HG03039 (cell line): ENCODE results near the gene CDK10.
"Not testable (repeated sequence)": the region's sequence is repeated elsewhere in the genome, so short reads cannot be mapped to it uniquely, and the experiment has no call there.

Experiments used
- ATAC-seq: cut with Tn5 transposase; IDR thresholded peaks from one replicate; pipeline ENCODE4 v1.9.1; 2021; ENCODE audit warnings: mild to moderate bottlenecking, moderate library complexity; ENCODE audit not compliant: unreplicated experiment

CDK10 gene

GRCh38 chr16:89695086-89695874 lies 8.8 kb downstream of the CDK10 start:
- ATAC-seq = no peak

DNA sequence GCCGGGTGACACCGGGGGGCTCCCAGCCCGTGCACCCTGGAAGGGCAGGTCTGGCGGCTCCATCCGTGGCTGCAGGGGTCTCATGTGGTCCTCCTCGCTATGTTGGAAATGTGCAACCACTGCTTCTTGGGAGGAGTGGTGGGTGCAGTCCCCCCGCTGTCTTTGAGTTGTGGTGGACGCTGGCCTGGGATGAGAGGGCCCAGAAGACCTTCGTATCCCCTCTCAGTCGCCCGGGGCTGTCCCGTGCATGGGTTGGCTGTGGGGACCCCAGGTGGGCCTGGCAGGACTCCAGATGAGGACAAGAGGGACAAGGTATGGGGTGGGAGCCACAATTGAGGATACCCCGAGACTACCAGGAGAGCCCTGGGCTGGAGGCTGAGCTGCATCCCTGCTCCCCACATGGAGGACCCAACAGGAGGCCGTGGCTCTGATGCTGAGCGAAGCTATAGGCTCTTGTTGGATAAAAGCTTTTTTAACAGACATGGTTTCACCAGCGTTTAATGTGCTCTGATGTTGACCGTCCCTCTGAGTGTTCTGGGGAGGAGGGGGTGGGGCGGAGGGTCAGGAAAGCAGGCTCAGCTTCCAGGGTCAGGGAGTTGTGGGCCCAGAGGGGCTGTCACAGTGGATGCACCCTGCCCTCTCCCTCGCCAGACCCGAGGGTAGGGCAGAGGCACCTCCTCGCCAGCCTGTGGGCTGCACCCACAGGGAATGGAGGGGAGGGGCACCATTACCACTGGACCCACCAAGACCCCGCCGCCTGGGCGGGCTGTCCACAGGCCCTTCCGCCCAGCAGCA lies 9.6 kb downstream of the CDK10 start:
- no peak for ATAC-seq

DNA sequence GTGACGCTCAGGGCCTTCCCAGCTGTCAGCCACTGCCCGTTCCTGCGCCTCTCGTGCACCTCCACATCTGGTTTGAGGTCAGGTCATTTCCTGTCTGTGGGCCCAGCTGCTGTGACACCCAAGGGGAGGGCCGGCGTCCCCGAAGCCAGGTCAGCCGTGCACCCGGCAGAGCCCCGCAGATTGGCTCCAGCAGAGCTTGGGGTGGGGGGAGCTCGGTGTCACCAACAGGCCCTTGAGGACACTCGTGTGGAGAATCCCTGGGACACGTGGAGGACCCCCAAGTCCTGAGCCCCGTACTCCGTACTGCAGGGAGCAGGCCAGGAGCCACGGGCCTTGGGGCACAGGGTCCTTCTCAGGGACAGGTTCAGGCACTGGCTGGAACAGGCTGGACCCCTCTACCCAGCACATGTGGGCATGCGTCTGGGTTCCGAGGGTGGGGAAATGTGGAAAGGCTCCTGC lies 10.2 kb downstream of the CDK10 start:
- ATAC-seq = no peak

DNA sequence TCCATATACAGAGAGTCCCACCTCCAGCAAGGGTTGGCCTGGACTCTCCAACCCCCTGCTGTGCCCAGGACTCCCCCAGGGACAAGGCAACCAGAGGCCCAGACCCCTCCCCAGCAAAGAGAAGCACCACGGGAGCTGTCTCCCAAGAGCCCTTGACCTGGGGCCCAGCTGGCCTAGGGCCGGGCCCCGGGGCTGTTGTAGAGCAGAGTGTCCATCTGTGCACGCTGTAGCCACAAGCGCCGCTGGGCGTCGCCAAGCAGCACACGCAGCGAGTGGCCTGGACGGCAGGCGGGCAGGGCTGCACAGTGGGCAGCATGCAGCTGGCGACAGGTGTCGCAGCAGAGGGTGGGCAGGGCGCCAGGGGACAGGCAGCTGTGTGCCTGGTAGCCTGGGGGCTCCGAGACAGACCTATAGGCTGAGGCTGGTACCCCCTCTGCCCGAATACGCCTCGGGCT lies 10.7 kb downstream of the CDK10 start:
- no peak for ATAC-seq

DNA sequence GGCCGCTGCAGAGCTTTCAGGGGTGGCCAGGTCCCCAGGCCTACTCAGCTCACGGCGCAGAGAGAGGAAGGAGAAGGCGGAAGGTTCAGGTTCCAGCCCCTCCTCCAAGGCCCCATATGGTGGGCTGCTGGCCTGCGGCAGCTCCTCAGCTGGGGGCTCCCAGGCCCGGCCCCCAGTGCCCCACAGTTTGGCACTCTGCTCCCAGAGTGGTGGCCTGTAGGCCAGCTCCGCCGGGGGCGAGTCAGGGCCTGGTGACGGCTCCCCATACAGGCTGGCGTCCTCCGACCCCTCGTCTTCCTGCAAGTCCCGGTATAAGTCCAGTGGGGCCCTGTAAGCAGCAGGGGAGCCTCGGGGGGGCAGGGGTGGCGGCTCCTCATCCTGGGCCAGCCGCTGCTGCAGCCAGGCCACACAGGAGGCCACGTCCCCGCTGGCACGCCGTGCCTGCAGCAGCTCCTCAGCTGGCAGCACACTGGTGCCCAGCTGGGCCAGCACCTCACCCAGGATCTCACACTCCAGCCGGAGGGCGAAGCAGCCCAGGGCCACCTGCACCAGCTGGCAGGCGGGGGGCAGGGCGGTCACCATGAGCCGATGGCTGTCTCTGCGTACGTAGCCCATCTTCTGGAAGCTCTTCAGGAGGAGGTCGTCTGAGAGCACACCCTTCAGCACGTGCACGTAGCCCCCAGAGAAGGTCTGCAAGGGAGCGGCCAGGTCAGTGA lies 11.3 kb downstream of the CDK10 start:
- no peak for ATAC-seq

- not testable (repeated sequence) for ATAC-seq
These were observed 12.2 kb downstream of the CDK10 start for GRCh38 chr16:89698717-89699116.

DNA sequence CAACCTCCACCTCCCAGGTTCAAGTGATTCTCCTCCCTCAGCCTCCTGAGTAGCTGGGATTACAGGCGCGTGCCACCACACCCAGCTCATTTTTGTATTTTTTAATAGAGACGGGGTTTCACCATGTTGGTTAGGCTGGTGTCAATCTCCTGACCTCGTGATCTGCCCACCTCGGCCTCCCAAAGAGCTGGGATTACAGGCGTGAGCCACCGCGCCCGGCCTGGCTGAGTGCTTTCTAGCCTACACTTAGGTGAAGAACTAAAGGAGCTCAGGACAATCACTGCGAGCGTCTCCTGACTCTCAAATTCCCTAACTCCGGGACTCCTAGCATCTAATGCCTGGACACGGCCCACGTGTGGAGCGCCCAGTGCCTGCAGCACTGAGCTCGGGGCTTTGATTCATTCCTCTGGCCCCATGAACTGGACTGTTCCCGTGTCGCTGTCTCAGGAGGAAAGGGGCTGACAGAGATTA lies 13.2 kb downstream of the CDK10 start:
- ATAC-seq = not testable (repeated sequence)

DNA sequence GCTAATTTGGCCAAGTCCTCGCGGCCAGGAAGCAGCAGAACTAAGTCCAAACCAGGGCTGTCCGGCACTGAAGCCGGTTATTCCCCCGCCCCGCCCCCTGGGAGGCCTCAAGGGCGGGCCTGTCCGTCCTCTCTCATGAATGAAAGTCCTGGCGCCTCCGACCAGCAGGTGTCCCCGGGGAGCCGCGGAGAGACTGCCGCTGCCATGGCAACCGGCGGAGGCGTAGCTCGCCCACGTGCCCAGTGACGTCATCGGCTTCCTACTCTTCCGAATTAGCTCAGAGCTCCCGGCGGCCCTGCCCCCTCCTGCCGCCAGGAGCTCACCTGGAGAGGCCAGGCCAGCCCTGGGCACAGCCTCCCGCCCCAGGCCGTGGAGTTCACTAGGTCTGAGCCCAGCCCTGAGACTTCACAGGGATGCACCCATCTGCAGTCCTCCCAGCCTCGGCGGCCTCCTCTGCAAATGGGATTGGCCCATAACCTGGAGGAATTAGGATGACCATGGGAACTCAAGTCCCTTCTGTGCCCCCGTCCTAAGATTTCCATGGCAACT lies 13.7 kb downstream of the CDK10 start:
- ATAC-seq = peak; percentile 37

- no peak for ATAC-seq
These were observed 14.3 kb downstream of the CDK10 start for GRCh38 chr16:89700649-89701424.

GRCh38 chr16:89701425-89702406 lies 15.2 kb downstream of the CDK10 start, which contains the start of gene SPATA2L:
Gene SPATA2L, minus strand, starts transcription at chr16:89701705. Its CDS starts 473 bp downstream, at chr16:89701232.
- peak; percentile 59 for ATAC-seq

GRCh38 chr16:89704281-89704680 lies 17.8 kb downstream of the CDK10 start:
- ATAC-seq = no peak

DNA sequence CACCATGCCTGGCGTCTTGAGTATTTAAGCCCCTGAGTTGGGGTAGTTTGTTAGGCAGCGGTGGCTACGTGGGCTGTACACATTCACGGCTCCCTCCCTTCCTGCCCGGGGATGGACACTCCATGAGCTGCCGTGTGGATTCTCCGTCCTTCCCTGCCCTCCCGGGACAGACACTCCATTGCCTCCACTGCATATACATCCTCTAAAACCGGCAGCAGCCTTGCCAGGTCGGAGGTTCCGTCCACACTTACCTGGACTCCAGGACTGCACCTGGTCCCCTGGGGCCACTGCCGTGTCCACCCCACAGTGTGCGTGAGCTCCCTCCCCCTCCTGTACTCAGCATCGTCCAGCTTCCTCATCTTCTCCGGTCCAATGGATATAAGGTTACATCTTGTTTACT lies 18.5 kb downstream of the CDK10 start:
- ATAC-seq = no peak

DNA sequence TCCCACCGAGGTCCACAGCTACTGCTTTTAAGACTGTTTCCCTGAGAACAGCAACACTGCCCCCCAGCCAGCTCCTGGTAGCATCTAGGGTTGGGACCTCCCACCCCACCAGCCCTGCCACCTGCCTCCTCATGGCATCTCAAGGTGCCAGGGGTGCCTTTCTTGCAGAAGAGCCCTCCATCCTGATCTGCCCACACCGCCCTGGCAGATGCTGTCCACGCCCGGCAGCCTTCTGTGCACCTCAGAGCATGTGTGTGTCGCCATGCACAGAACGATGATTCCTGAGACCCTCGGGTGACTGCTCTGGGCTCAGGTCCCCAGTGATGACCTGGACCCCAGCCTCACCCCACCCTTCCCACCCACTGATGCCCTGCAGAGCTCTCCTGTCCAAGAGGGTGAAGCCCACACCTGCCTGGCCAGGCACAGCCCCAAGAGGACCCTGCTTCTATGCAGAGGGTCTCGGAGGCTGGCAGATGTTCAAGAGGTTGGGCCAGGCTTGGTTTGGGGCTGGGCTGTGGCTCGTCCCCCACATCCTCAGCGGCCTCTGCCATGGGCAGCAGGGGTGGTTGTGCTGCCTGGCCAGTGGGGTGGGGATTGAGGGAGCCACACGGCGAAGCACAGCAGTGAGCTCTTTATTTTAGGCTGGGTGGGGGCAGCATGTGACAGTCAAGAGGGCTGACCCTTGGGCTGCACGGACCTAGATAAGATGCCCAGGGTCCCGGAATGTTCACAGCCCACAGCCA lies 20.2 kb downstream of the CDK10 start:
- ATAC-seq = no peak

- no peak for ATAC-seq
These were observed 21.2 kb downstream of the CDK10 start for GRCh38 chr16:89707695-89708094.

DNA sequence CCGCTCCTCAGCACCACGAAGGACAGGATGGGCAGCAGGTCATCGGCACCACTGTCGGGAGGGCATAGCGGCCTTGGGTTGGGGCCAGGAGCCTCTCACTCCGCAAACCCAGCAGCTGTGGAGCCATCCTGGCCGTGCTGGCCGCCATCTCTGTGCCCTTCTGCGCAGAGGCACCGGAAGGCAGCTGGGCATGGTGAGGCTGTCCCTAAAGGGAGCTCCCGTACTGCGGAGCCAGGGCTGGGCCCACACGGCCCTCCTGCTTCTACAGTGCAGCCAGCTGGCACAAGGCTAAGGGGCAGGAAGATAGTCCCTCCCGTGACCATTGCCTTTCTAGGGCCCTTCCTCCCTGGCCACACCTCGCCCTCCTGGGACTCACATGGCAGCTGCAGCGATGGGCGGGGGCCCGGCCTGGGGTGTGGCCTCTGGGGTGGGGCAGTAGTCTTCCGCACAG lies 22.0 kb downstream of the CDK10 start:
- ATAC-seq = no peak

- no peak for ATAC-seq
These were observed 22.7 kb downstream of the CDK10 start for GRCh38 chr16:89709166-89709565.

DNA sequence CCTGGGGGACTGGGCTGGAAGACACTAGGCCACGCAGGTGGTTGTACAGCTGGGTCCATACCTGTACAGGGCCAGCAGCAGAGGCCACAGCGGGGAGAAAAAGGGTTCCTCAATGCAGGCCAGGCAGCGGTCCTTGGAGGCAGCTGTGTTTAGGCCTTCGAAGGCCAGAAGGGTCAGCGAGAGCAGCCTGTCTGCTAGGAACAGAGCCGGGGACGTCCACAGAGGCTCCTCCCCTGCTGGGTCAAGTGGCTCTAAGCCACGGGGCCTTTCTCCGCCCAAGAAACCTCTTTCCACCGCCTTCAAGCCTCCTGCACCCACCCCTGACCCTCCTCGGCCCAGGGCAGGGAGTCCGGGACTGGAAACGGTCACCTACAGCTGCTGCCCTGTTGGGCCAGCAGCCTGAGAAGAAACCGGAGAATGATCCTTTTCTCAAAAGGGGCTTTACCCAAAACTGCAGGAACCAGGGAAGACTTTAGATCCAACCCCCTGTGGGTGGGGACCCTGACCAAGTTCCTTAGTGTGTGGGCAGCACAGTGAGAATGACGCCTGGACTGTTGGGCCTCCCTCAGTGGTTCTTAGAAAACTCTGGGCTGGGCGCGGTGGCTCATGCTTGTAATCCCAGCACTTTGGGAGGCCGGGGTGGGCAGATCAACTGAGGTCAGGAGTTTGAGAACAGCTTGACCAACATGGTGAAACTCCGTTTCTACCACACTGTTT lies 23.4 kb downstream of the CDK10 start:
- ATAC-seq = no peak
